Measurements from ENCODE around the gene CXCL8.
A peak's percentile ranks its signal among the peaks of the same experiment; 100 is the strongest.
"Not testable (repeated sequence)": the region's sequence is repeated elsewhere in the genome, so short reads cannot be mapped to it uniquely, and the experiment has no call there.

Gene CXCL8

DNA sequence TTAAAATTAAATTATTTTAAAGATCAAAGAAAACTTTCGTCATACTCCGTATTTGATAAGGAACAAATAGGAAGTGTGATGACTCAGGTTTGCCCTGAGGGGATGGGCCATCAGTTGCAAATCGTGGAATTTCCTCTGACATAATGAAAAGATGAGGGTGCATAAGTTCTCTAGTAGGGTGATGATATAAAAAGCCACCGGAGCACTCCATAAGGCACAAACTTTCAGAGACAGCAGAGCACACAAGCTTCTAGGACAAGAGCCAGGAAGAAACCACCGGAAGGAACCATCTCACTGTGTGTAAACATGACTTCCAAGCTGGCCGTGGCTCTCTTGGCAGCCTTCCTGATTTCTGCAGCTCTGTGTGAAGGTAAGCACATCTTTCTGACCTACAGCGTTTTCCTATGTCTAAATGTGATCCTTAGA is at the start of gene CXCL8:
CXCL8 (plus strand) TSS at position 217 of the 426 bp plus-strand sequence; CDS start at position 307, 90 bp downstream.
- no peak for DNase-seq

DNA sequence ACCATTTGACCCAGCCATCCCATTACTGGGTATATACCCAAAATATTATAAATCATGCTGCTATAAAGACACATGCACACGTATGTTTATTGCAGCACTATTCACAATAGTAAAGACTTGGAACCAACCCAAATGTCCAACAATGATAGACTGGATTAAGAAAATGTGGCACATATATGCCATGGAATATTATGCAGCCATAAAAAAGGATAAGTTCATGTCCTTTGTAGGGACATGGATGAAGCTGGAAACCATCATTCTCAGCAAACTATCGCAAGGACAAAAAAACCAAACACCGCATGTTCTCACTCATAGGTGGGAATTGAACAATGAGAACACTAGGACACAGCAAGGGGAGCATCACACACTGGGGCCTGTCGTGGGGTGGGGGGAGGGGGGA is 49.2 kb upstream of the CXCL8 start:
- DNase-seq, result not testable (repeated sequence)

DNA sequence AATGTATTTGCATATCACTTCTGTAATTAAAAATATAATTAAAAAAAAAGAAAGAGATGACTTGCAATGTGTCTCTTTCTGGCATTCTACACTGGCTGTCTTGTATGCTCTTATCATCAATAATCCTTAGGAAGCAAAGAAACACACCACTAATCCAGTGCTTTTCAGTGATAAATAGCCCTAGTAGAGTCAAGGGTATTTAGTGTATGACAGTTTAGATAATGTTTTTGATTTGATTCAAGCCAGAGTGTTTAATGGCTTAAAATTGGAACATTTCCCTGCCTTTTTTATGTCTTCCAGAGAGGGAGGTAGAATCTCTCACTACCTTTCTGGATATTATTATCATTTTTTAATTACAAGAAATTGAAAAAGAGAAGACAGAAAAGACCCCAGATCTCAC is 48.6 kb upstream of the CXCL8 start:
- DNase-seq, result no peak

DNA sequence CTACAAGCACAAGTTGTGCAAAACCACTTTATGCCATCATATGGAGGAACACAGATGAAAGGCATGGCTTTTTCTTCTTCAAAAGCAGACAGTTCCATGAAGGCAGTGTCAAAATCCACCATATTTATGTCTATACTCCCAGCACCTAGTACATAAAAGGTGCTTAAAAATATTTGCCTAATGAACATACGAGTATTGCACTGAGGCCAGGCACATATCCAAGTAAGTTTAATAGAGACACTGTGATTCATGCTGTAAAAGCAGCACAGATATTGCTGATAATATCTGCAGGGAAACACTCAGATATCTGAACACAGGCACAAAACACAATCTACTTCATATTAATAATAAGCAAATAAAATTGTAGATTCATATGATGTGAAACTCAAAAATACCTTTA is 48.1 kb upstream of the CXCL8 start:
- DNase-seq, result no peak

DNA sequence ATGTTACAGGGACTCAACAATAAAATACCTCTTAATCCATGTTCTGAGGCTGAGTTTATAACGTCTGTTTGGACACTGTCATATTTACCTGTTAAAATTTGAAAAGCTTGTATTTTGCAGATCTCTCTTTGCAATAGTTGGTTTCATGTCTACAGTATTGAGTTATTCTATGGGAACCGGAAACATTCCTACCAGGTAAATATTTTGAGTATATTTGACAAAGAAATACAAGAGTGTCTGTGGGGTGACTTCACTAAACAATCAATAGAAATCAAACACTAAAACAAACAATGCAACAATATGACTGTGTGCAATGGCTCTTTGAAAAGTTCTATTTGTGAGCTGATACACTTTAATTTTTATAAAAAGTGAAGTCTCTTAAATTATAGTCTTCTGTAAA is 47.7 kb upstream of the CXCL8 start:
- no peak for DNase-seq

DNA sequence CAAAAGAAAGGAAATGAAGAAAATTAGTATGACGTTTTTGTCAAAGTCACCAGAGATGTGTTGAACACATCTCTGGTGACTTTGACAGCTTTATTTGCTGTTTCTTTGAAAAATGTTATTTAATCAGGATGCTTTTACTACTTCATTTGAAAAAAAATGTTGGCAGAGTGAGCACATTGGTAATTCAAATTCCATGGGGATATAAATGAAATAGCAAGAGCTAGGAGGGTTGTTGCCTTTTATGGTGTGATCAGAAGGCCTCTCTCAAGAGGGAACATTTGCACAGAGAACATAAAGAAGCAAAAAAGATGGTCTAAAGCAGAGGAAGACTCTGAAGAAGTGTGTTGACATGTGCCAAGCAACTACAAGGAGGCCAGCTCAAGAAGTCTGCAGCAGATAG is 46.6 kb upstream of the CXCL8 start:
- DNase-seq, result no peak

DNA sequence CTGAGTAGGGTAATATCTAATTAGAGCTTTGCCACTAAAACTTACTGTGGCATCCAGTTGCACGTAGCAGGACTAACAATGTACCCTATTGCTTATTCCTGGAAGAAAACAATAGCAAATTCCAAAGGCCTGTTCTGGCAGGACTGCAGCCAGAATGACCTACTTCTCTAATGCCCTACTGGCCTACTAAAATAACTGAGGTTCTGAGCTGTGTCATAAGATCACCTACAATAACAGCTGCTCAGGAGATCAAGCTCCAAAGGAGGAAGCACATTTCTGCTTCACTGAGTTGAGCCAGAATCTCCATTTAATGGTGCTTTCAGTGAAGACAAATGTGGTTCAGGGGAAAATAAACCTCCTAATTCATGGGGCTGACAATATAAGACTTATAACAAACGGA is 42.2 kb upstream of the CXCL8 start:
- DNase-seq, result no peak

DNA sequence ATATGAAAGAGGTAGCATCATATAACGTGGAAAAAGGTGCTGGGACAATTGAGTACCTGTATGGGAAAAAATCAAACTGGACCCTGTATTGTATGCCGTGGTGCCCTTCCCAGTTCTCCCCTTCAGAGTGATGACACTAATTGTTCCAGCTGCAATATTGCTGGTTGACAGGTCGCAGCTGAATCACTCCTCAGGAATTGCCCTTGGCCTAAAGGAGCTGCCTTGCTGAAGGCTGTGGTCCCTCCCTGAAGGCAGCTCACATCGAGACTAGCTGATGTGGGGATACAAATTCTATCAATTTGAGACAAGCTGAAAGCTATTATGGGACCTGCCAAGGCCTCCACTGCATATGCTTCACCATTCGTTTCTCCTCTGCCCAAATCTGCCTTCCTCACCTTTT is 39.3 kb upstream of the CXCL8 start:
- DNase-seq, result no peak

DNA sequence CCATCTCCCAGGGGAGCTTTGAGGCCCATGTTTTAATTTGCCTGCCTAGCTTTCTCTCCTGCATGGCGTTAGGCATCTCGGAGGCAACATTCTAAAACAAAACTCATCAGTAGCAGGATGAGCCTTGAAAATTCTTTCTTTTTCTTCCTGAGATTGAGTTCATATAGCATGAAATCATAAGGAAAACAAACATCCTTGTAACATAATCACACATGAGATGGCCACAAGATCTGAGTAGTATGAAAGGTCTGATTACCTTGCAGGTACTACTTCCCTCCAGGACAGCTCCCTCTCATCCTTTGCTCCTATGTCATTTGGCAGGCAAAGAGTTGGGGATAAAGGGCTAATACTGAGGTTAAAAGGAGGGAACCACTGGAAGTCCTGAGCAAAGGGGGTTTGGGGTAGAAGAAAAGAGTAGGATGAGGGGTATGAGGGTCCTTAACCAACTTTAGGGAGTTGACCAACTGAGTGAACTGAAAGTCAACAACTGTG is 37.5 kb upstream of the CXCL8 start:
- DNase-seq, result no peak

DNA sequence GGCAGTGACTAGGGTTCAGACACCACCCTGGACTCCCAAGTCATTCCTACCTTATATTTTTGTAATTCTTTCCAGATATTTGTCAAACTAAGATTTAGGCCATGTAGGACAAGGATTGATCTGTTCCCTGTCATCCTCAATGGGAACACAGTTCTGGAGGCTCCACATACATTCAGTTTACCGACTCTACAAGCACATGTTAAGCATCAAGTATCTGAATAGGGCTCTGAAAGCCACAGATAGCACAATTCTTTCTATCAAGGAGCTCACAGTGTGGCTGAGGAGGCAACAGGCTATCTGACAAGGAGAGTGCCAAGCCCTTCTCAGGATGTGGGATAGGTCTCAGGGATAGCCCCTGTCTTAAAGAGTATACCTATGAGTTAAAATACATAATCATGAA is 37.0 kb upstream of the CXCL8 start:
- no peak for DNase-seq

DNA sequence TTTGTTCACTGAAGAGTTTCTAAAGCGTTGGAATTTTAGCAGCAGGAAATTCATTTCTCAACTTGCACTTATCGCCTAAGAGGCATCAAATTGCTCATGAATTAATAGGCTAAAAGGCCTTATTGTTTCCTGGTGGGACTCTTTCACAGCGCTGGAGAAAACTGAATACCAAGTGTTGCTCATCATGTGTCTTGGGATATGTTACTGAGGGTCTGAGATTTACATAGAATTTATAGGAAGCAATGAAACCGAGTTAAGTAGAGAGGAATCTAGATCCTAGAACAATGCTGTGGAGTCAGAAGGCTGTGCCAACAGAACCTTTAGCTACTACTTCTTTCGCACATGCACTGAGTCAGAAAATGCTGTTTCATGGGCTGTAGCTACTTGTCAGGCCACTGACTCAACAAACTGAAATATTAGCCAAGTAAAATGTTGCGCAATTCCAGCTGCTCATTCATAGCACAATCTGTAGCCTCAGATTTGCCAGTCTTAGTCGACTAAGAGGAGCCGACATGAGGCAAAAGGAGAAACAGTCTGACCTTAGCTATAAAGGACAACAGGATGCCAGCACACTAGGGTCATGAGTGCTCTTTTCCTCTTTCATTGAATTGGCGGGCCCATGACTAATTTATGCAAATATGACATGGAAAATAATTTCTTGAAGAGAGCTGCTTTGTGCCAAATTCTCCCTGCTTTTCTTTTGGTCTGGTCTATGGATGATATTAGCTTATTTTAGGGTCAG is 35.9 kb upstream of the CXCL8 start:
- peak in 1 of 2 experiments; percentile 46 for DNase-seq

DNA sequence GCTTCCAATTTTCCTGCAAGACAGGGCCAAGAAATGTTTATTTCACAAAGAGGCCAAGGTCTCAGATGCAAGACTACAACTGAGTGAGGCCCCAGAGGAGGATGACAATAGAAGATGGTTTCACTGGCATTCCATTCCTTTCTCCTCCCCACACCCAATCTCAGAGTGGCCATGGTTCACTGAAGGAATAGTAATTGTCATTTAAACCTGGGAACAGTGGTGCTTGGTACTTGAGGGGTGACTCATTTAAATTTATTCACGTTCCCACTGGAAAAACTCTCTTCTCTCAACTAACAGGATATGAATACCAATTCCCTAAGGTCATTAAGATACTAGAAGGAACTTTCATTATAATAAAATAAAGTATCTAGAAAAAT is 35.3 kb upstream of the CXCL8 start:
- no peak for DNase-seq

DNA sequence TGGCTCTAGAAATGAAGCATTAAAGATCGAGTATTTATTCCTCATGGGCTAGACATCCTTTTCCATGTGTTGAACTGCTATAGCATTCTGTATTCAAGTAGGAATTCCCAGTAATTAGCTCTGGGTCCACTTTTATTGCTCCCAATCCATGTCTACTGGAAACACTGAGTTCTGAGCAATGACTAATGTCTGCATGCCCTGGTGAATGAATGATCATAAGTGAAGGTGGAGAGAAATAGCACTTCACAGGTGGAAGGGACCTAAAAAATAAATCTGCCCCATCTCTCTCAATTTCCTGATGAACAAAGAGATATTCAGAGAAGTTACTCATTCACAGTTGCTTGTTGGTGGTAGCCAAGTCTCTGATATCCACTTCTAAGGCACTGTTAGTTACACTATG is 34.6 kb upstream of the CXCL8 start:
- DNase-seq, result no peak

DNA sequence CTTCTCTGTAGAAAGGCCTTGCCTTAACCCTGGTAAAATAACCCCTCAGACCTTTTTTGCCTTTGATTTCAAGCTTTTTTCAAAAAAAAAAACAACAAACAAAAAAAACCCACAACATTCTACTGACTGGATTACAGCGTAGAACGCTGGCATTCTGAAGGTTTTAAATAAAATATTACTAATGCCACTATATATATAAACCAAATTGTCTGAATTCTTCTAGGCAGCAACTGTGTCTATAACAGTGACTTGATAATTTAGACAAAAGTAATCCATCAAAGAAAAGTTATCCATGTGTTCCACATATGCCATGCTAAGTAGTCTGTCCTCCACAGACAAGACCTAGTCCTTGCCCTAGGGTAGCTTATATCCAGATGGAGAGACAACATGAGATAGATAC is 33.6 kb upstream of the CXCL8 start:
- DNase-seq, result no peak

DNA sequence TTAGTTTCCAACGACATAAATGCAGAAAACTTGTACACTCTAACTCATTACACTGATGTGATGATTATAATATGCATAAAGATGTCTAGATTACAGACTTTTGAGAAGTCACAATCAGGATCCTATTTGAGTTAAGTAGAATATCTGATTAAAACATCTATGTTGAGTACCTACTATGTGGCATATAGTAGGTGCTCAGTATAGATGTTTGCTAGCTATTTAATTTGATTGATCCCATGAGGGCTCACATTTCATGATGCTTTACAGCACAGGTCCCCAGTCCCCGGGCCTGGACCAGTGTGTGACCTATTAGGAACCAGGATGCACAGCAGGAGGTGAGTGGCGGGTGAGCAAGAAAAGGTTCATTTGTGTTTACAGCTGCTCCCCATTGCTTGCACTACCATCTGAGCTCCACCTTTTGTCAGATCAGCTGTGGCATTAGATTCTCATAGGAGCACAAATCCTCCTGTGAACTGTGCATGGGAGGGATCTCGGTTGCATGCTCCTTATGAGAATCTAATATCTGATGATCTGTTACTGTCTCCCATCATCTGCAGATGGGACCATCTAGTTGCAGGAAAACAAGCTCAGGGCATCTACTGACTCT is 33.0 kb upstream of the CXCL8 start:
- DNase-seq, result no peak

DNA sequence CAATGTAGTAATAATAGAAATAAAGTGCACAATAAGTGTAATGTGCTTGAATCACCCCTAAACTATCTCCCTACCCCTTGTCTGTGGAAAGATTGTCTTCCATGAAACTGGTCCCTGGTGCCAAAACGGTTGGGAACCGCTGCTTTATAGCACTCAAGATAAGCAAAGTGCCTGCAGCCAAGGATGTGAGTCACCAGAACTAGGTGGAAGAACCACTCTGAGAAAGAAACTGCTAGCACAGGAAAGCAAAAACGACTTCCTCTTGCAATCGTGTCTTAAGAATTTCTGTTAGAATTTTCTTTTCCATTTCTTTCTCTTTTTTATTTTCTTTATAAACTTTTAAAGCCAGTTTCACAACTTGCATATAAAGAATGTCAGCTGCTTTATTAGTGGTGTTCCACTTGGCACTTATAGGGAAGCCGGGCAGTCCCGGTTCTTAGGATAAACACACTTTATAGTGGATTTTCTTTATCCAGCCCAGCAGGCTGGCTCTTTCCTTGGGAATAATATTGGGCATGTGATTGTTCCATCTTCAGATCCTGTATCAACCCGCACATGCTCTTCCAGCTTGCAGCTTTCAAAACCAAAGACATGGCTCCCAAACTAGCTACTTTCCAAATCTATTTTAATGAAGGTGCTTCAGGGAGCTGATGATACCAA is 32.3 kb upstream of the CXCL8 start:
- DNase-seq, result no peak

DNA sequence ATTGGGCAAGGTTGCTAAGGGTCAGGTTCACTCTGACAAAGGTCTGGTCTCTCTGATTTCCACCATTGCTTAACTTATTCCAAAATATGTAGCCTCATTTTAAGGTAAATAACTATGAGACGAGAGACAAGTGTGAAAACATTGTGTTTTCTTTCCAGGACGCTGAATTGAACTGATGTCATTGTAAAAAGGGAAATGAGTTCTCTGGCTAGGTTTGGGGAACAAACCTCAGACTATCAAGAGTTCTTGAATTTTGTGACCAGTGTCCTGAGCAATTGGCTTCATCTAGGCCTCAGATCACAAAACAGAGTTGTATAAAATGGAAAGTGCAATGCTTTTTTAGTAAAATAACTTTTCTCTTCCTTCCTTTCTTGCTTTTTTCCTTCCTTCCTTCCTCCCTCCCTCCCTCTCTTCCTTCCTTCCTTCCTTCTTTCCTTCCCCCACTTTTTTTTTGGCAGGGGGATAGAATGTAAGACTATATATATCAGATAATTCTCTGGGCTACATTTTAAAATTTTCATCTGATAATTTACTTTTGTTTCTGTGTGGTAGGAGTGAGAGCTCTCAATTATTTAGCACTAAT is 30.8 kb upstream of the CXCL8 start:
- no peak for DNase-seq

DNA sequence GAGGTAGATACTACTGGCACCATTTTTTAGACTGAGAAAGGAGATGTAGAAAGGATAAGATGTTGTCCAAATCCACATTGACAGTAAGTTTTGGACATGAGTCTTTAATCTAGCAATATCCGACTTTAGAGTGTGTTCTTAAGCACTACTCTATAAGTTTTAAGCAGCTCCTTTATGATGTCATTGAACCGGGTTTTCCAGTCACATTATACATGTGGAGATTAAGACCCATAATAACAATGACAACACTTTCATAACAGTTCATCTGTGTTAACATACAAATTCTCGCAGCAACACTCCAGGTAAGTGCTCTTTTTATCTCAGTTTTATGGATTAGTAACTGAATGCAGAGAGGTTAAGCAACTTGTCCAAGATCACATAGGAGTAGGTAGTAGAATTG is 30.3 kb upstream of the CXCL8 start:
- no peak for DNase-seq

DNA sequence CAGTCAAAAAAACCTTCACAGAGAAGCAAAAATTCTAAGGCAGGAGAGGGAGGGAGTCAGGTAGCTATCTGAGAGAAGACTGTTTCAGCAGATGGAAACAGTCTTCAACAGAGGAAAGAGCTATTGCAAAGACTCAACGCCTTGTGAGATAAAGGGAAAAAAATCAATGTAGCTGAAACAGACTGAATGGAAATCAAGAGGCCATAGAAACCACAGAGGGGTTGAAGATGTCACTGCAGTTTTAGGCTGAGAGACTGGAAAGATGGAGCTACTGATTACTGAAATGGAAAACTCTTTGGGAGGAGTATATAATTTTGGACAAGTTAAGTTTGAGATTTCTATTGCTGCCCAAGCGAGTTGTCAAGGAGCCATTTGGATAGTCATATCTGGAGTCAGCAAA is 28.4 kb upstream of the CXCL8 start:
- no peak for DNase-seq

DNA sequence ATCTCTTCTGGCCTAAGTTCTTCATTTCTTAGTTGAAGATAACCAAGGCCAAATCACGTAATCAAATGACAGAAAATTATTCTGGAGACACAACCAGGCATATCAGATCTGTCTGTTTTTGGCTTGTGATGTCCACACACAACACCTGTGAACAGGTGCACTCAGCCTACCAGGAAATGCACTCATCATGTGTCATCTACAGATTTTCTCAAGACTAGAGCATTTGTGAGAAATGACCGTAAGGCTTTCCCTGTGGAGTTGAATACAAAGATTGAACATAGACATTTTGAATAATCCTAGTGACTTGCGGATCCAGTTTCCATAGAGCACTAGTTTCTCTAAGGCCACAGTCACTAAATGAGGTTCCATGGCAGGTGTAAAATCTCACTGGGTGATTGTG is 26.7 kb upstream of the CXCL8 start:
- no peak for DNase-seq

DNA sequence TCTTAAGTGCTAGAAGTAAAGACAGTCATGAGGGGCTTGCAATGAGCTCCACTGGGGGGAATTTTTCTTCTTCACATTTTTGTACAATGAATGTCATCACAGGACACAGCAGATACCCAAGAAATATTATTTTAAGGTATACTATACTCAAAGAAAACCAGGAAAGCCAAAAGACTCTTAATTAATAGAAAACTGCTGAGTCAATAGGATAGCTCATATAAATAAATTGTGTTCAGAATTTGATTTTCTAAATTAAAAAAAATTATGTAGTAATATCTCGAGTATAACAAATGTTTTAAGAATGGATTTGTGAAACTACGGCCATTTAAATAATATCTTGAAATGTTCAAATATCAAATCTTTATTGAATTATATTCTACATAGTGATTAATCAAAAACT is 25.7 kb upstream of the CXCL8 start:
- no peak for DNase-seq

DNA sequence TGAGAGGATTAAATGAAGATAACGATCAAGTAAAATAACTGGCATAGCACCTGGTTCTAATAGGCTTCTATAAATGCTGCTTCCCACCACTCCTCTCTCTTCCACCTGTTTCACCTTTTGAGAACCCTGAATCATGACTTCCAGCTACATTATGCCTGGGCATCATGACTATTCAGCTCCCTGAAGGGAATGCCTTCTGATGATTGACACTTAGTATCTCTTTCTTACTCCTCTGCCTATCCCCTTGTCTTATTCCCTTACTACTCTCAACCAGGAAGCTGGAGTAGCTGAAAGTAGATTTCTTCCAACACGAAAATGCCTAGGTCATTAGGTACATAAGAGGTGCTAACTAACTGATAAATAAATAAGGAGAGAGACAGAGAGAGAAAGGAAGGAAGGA is 24.7 kb upstream of the CXCL8 start:
- no peak for DNase-seq

DNA sequence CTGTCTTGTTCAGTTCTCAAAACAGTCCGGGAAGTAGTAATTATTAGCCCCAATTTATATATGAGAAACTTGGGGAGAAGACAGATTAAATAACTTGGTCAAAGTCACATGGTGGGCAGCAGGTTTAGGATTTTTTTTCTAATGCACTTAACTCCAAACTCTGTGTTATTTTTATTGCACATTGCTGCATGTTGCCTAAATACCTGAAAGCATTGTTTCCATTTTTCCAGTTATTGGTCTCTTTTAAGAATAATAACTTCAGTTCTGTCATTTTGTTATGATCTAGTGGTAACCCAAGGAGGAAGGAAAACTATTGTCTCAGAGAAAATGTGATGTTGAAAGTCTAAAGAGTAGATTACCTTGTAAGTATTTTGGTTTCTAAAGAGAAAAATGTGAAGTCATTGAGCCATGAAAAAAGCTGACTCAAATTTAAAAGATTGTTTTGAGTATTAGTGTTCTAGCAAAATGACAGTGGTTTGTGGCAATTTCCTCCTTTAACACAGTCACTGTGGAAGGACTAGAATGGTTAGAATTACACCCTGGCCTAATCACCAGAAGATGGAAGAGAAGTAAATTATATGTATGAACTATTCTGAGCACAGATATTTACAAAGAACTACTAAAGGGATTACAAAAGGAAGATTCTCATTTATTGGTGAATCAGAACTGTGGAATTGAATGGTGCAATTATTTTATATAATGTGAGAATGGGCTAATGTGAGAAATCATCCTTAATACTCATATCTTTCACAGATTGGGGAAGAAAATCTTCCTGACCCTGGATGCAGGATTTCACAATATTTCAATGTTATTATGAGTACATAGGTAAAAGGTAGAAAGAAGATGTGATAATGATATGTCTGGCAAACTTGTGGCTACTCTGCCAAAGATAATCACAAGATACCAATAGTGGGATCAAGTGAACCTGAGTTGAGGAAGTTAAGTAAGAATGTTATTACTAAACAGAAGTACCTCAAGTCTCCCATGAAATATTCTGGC is 21.7 kb upstream of the CXCL8 start:
- no peak for DNase-seq

Data from NCI-H446 (cell line).